Sigmoid colon (tissue), 7 donors: ENCODE data around the gene ADGRA3. TPM values are rescaled to one million over a fixed set of nuclear protein-coding genes. Genes with fewer than 3 reads are reported as not detected.

Source experiments
- DNase-seq: peaks from one replicate; pipeline ENCODE4 v3.0.0-alpha.2; 2019
- H3K27ac ChIP-seq, 4 donors: fragments of 200-600 bp; sonication (generic); one replicate each; pipeline ENCODE4 v1.5.1; 2016 to 2019; ENCODE audit warnings: mild to moderate bottlenecking in 1 of 4
- H3K27me3 ChIP-seq, 3 donors: fragments of 200-600 bp; sonication (generic); one replicate each; pipeline ENCODE4 v1.5.1; 2019; ENCODE audit warnings: mild to moderate bottlenecking in 1 of 3
- H3K36me3 ChIP-seq, 4 donors: fragments of 200-600 bp; sonication (generic); one replicate each; pipeline ENCODE4 v1.5.1; 2016 to 2019
- H3K4me1 ChIP-seq, 4 donors: fragments of 200-600 bp; sonication (generic); one replicate each; pipeline ENCODE4 v1.5.1; 2017 to 2019
- H3K4me3 ChIP-seq, 4 donors: fragments of 200-600 bp; sonication (generic); one replicate each; pipeline ENCODE4 v1.5.1; 2017 to 2019; ENCODE audit warnings: mild to moderate bottlenecking in 2 of 4, moderate library complexity in 1 of 4
- H3K9me3 ChIP-seq, 4 donors: fragments of 200-600 bp in 3 of 4; sonication (generic) in 3 of 4; one replicate each; pipeline versions ENCODE4 v1.5.1 to v1.6.1; 2013 to 2019
- EP300 ChIP-seq, 4 donors: sonication (generic); formaldehyde crosslinking; IDR thresholded peaks; one replicate each; pipeline ENCODE4 v1.6.1; 2017; ENCODE audit warnings: antibody characterized with exemption in 4 of 4
- POLR2A ChIP-seq, 2 donors: fragments of 450-650 bp; IDR thresholded peaks; one replicate each; pipeline ENCODE4 v1.6.1; 2016; ENCODE audit warnings: antibody characterized with exemption in 2 of 2, mild to moderate bottlenecking in 2 of 2, moderate library complexity in 2 of 2
- POLR2AphosphoS5 ChIP-seq, 4 donors: sonication (generic); formaldehyde crosslinking; IDR thresholded peaks; one replicate each; pipeline ENCODE4 v1.6.1; 2017; ENCODE audit warnings: antibody characterized with exemption in 4 of 4
- WGBS, 2 donors: extraction: QIAGEN DNeasy Blood & Tissue Kit; methylation state at CpG; one replicate each; pipeline ENCODE4 v1.1.7; 2013; 5-methylcytosine and 5-hydroxymethylcytosine counted together
- intact Hi-C: fragments of 100-400 bp; cut with DNase I; formaldehyde crosslinking; loops from one replicate; pipeline ENCODE4 v1.15.1; 2023
- polyA plus RNA-seq, 3 donors: library from polyadenylated mRNA; stranded (reverse); fragments of 200-250 nt; gene quantifications; one replicate each; pipeline ENCODE4 v1.2.3, GENCODE V29; 2013
- total RNA-seq, 4 donors: library from RNA; depleted of rRNA; stranded (reverse); fragments of >200 nt; gene quantifications; one replicate each; pipeline ENCODE4 v1.1.0, GENCODE V29; 2016
- TF ChIP-seq, protein P1 (sequence below), 4 experiments: fragments of 450-650 bp in 3 of 4; fragments of 200-600 bp in 1 of 4; IDR thresholded peaks; one replicate each; pipeline ENCODE4 v1.5.1; 2016 to 2019; ENCODE audit warnings: antibody characterized with exemption in 4 of 4, mild to moderate bottlenecking in 3 of 4, moderate library complexity in 2 of 4
- donor health status: healthy with polysubstance abuse.
- donor health status: Bipolar disorder and iron deficiency.
- donor health status: healthy.

ADGRA3 gene
- total and polyA plus RNA-seq, 7 donors: 4.4 to 86.1 (median 51.6) TPM

DNA sequence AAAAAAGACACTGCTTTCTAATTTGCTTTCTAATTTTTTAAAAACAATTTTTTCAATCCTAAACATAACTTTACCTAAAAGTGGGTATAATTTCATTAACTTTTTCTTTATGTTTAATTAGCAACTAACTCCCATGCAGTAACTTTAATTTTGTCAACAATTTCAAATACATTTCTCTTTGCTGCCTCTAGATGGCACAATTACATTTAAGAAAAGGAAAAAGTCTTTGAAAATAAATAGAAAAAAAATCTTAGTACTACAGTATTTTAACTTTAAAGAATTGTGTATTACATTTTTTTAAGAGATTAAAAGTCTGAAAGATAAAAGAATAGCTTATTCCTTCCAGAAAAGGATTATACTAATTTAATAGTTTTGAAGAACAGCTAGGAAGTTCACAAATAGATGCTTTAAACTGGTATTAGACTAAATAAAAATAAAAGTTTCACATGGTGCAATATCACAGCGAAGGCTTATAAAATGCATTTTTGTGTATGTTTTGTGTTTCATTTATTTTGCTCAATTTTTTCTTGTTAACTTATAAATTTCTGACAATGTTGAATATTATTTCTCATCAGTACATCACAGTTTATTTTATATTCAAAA is 105.1 kb downstream of the ADGRA3 start:
- H3K36me3 ChIP-seq: peaks cover 0 to 18% (median 2%) of the 10 kb centered on the region in 4 donors
- no peaks in the 10 kb centered on the region for H3K4me1 ChIP-seq
- no peak for DNase-seq
- WGBS, 2 donors: 87 to 89% methylated on average over 1 of the region's 1 CpG
- H3K9me3 ChIP-seq: no peaks in the 10 kb centered on the region
- H3K27me3 ChIP-seq: no peaks in the 10 kb centered on the region
- H3K27ac ChIP-seq: no peak overlapping the region
- no peak overlapping the region for H3K4me3 ChIP-seq
- TF ChIP-seq, protein P1, sequence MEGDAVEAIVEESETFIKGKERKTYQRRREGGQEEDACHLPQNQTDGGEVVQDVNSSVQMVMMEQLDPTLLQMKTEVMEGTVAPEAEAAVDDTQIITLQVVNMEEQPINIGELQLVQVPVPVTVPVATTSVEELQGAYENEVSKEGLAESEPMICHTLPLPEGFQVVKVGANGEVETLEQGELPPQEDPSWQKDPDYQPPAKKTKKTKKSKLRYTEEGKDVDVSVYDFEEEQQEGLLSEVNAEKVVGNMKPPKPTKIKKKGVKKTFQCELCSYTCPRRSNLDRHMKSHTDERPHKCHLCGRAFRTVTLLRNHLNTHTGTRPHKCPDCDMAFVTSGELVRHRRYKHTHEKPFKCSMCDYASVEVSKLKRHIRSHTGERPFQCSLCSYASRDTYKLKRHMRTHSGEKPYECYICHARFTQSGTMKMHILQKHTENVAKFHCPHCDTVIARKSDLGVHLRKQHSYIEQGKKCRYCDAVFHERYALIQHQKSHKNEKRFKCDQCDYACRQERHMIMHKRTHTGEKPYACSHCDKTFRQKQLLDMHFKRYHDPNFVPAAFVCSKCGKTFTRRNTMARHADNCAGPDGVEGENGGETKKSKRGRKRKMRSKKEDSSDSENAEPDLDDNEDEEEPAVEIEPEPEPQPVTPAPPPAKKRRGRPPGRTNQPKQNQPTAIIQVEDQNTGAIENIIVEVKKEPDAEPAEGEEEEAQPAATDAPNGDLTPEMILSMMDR (IDR thresholded peaks at IDR 0.05): peak in 3 of 4 experiments; percentile 41 to 60 (median 43)
- TF ChIP-seq EP300 (IDR thresholded peaks at IDR 0.05) (no peak), POLR2AphosphoS5 (IDR thresholded peaks at IDR 0.05) (no peak), POLR2A (IDR thresholded peaks at IDR 0.05) (no peak)
- intact Hi-C loops: loop anchor here (2.0 to 5.0 kb wide), 3 partner anchors 102 to 280 kb away; no protein-coding TSS in a partner anchor

DNA sequence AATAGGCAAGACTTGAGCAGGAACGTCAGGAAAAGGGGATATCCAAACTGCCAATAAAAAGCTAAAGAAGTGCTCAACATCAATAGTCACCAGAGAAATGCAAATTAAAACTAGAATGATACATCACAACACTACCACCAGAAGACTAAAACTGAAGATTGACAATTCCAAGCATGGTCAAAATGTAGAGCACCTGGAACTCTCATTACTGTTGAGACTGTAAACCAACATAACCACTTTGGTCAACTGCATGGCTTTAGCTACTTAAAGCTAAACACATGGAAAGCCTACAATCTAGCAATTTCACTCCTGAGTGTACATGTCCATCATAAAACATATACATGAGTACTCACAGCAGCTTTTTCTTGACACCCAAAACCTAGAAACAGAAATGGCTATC is 107.4 kb downstream of the ADGRA3 start:
- Histone ChIP-seq H3K4me1 (no peaks in the 10 kb centered on the region), H3K4me3 (no peak overlapping the region), H3K27me3 (no peaks in the 10 kb centered on the region), H3K36me3 (peaks cover 0 to 19% (median 3%) of the 10 kb centered on the region in 4 donors), H3K9me3 (no peaks in the 10 kb centered on the region), H3K27ac (no peak overlapping the region)
- DNase-seq: no peak
- TF ChIP-seq, protein P1 (IDR thresholded peaks at IDR 0.05): no peak
- TF ChIP-seq POLR2AphosphoS5 (IDR thresholded peaks at IDR 0.05) (no peak), EP300 (IDR thresholded peaks at IDR 0.05) (no peak), POLR2A (IDR thresholded peaks at IDR 0.05) (no peak)
- WGBS, 2 donors: 82 to 96% methylated on average over 1 of the region's 1 CpG
- intact Hi-C loops: no loop called here

- H3K36me3 ChIP-seq: peaks cover 0 to 19% (median 3%) of the 10 kb centered on the region in 4 donors
- intact Hi-C loops: no loop called here
- TF ChIP-seq EP300 (IDR thresholded peaks at IDR 0.05): no peak
- no peak for TF ChIP-seq POLR2A (IDR thresholded peaks at IDR 0.05)
- TF ChIP-seq POLR2AphosphoS5 (IDR thresholded peaks at IDR 0.05): no peak
- TF ChIP-seq, protein P1 (IDR thresholded peaks at IDR 0.05): no peak
- no peaks in the 10 kb centered on the region for H3K4me1 ChIP-seq
- no peak overlapping the region for H3K27ac ChIP-seq
- no peak for DNase-seq
- no peaks in the 10 kb centered on the region for H3K27me3 ChIP-seq
- H3K4me3 ChIP-seq: no peak overlapping the region
- no peaks in the 10 kb centered on the region for H3K9me3 ChIP-seq
Measured at GRCh38 chr4:22407361-22407760, 108.5 kb downstream of the ADGRA3 start.

- Histone ChIP-seq H3K27ac (no peak overlapping the region), H3K9me3 (no peaks in the 10 kb centered on the region), H3K27me3 (no peaks in the 10 kb centered on the region), H3K36me3 (peaks cover 0 to 47% (median 11%) of the 10 kb centered on the region in 4 donors), H3K4me3 (no peak overlapping the region), H3K4me1 (peaks cover 0 to 6% (median 0%) of the 10 kb centered on the region in 4 donors)
- intact Hi-C loops: no loop called here
- WGBS, 2 donors: 88 to 93% methylated on average over 4 of the region's 4 CpGs
- DNase-seq: no peak
- TF ChIP-seq EP300 (IDR thresholded peaks at IDR 0.05) (no peak), POLR2AphosphoS5 (IDR thresholded peaks at IDR 0.05) (no peak), POLR2A (IDR thresholded peaks at IDR 0.05) (no peak)
- TF ChIP-seq, protein P1 (IDR thresholded peaks at IDR 0.05): no peak
Measured at GRCh38 chr4:22398671-22399070, 117.2 kb downstream of the ADGRA3 start.

DNA sequence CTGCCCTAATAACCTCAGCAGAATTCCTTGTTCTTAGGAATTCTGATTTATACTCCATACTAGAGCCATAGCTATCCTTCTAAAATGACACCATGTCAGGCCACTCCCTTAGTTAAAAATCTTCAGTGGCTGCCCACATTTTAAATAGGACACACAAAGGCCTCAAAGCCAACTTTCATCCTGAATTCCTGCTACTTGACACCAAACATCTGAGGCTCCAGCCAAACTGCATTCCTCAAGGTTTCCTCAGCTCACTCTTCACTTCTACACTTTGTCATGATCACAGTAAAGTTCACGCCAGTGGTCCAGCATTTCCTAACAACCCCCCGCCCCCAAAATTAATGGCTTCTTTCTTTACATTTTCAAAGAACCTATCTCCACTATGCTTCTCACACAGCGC is 124.3 kb downstream of the ADGRA3 start:
- intact Hi-C loops: no loop called here
- peaks cover 0 to 23% (median 4%) of the 10 kb centered on the region in 4 donors for H3K36me3 ChIP-seq
- 91 to 93% methylated on average over 3 of the region's 3 CpGs for WGBS, 2 donors
- peaks cover 0 to 21% (median 8%) of the 10 kb centered on the region in 4 donors for H3K4me1 ChIP-seq
- DNase-seq: no peak
- H3K27ac ChIP-seq: no peak overlapping the region
- no peak overlapping the region for H3K4me3 ChIP-seq
- TF ChIP-seq POLR2AphosphoS5 (IDR thresholded peaks at IDR 0.05) (no peak), POLR2A (IDR thresholded peaks at IDR 0.05) (no peak), EP300 (IDR thresholded peaks at IDR 0.05) (no peak)
- TF ChIP-seq, protein P1 (IDR thresholded peaks at IDR 0.05): no peak
- H3K9me3 ChIP-seq: no peaks in the 10 kb centered on the region
- no peaks in the 10 kb centered on the region for H3K27me3 ChIP-seq
